Fibroblast of lung (primary cell): Measurements from ENCODE around the gene NLGN4X.

Source experiments
- CTCF ChIP-seq, 2 donors: IDR thresholded peaks in 1 of 2; conservative IDR thresholded peaks in 1 of 2; 1 replicate in 1 of 2; 2 replicates in 1 of 2; pipeline ENCODE4 v1.5.1; 2011 to 2012; ENCODE audit warnings: low read length in 2 of 2, control low read depth in 1 of 2, inconsistent platforms in 1 of 2, low read depth in 1 of 2, mild to moderate bottlenecking in 1 of 2
- EZH2 ChIP-seq: IDR thresholded peaks from 2 replicates; pipeline ENCODE4 v1.5.1; 2012; ENCODE audit warnings: low read length, control low read depth, mild to moderate bottlenecking; ENCODE audit errors: missing control alignments

GRCh38 chrX:6159468-6159867 lies 69.2 kb downstream of the NLGN4X start:
- no peak for TF ChIP-seq CTCF (conservative IDR thresholded peaks at IDR 0.05 in 1 of 2, IDR thresholded peaks at IDR 0.05 in 1 of 2; ENCODE audit: low read depth in 1 of 2, low read length in 2 of 2)
- TF ChIP-seq EZH2, result no peak
